ENCODE data around the gene GGT1. TPM values are rescaled to one million over a fixed set of nuclear protein-coding genes. Genes with fewer than 3 reads are reported as not detected.
"Not testable (repeated sequence)": the region's sequence is repeated elsewhere in the genome, so short reads cannot be mapped to it uniquely, and the experiment has no call there.

Gene GGT1
- total and polyA plus RNA-seq, 2 donors (not counting 3 experiments of a cell fraction or from before 2014, with no cell fraction given) = 1.8 to 2.0 TPM

- H2AFZ ChIP-seq (ENCODE audit: low read depth, low read length) = no peak overlapping the region
- H3K4me3 ChIP-seq (replicated peaks in 1 of 3; ENCODE audit: insufficient read depth in 1 of 3, low read depth in 1 of 3, low read length in 3 of 3) = no peak overlapping the region
- H3K79me2 ChIP-seq (ENCODE audit: control insufficient read depth, insufficient read depth, low read length) = no peaks in the 10 kb centered on the region
- DNase-seq (ENCODE audit: low read depth, low spot score) (no peak), FAIRE-seq (no peak)
- no peaks in the 10 kb centered on the region for H3K27me3 ChIP-seq (ENCODE audit: control insufficient read depth in 2 of 2, insufficient read depth in 2 of 2, low read length in 2 of 2)
- H3K27ac ChIP-seq (ENCODE audit: insufficient read depth, low read depth, low read length) = no peak overlapping the region
- peaks cover 7% of the 10 kb centered on the region for H3K4me1 ChIP-seq (ENCODE audit: control insufficient read depth, extremely low read depth, insufficient read depth, low read length)
- BruUV-seq (replicated peaks) = no TSS peak
- no peak overlapping the region for H3K4me2 ChIP-seq (ENCODE audit: insufficient read depth, low read length)
- ChIA-PET POLR2A (no interaction called here), CTCF (interaction anchor here (1.4 kb wide), 1 partner anchor 173 kb away, joined by 3 read pairs; no protein-coding TSS in a partner anchor)
- TF ChIP-seq EZH2 (IDR thresholded peaks at IDR 0.05; ENCODE audit: borderline replicate concordance, low read depth, low read length, severe bottlenecking) = no peak
- no peak for TF ChIP-seq JUN (IDR thresholded peaks at IDR 0.05; ENCODE audit: borderline replicate concordance, insufficient read depth, insufficient read length, low read depth)
- no peak for TF ChIP-seq GATA2 (IDR thresholded peaks at IDR 0.05; ENCODE audit: insufficient read depth, insufficient read length, low read depth, low read length)
- TF ChIP-seq MAX (IDR thresholded peaks at IDR 0.05; ENCODE audit: insufficient read depth, insufficient read length) = no peak
- no peak for TF ChIP-seq POLR2AphosphoS5 (IDR thresholded peaks at IDR 0.05; ENCODE audit: insufficient read depth, low read depth, low read length)
- no peak for TF ChIP-seq POLR2A (IDR thresholded peaks at IDR 0.05; ENCODE audit: low read depth, low read length)
- no peak for TF ChIP-seq FOS (IDR thresholded peaks at IDR 0.05; ENCODE audit: borderline replicate concordance, insufficient read depth, low read length)
- no peak for TF ChIP-seq CTCF (IDR thresholded peaks at IDR 0.05; ENCODE audit: extremely low read depth in 1 of 2, insufficient read depth in 1 of 2, low read depth in 1 of 2, low read length in 2 of 2)
- no peak for TF ChIP-seq MYC (IDR thresholded peaks at IDR 0.05; ENCODE audit: low read depth, low read length)
- H3K36me3 ChIP-seq (ENCODE audit: control insufficient read depth in 2 of 2, extremely low read depth in 1 of 2, insufficient read depth in 2 of 2, low read length in 2 of 2) = no peaks in the 10 kb centered on the region
- H3K9ac ChIP-seq (replicated peaks; ENCODE audit: extremely low read depth, insufficient read depth, low read length) = no peak overlapping the region
- H3K9me1 ChIP-seq (replicated peaks; ENCODE audit: control insufficient read depth, extremely low read depth, insufficient read depth, low read length) = no peaks in the 10 kb centered on the region
- dilution Hi-C loops (cut with MboI; ENCODE audit: extremely low pct_ligation_motif_present, low sequenced_read_pairs) (no loop called here), intact Hi-C loops (cut with micrococcal nuclease) (no loop called here)
- no peaks in the 10 kb centered on the region for H4K20me1 ChIP-seq (replicated peaks; ENCODE audit: control insufficient read depth, extremely low read depth, insufficient read depth, low read length)
- no peaks in the 10 kb centered on the region for H3K9me3 ChIP-seq (replicated peaks; ENCODE audit: control insufficient read depth, insufficient read depth, low read length)
Observed at GRCh38 chr22:24599514-24599913, 3.5 kb upstream of the GGT1 start.

- H3K79me2 ChIP-seq (ENCODE audit: control insufficient read depth, insufficient read depth, low read length); H3K4me3 ChIP-seq (replicated peaks in 1 of 3; ENCODE audit: insufficient read depth in 1 of 3, low read depth in 1 of 3, low read length in 3 of 3); H2AFZ ChIP-seq (ENCODE audit: low read depth, low read length); H3K27ac ChIP-seq (ENCODE audit: insufficient read depth, low read depth, low read length); H3K4me1 ChIP-seq (ENCODE audit: control insufficient read depth, extremely low read depth, insufficient read depth, low read length); H4K20me1 ChIP-seq (replicated peaks; ENCODE audit: control insufficient read depth, extremely low read depth, insufficient read depth, low read length); H3K4me2 ChIP-seq (ENCODE audit: insufficient read depth, low read length); dilution Hi-C loops (cut with MboI; ENCODE audit: extremely low pct_ligation_motif_present, low sequenced_read_pairs); intact Hi-C loops (cut with micrococcal nuclease); FAIRE-seq; H3K9ac ChIP-seq (replicated peaks; ENCODE audit: extremely low read depth, insufficient read depth, low read length); H3K36me3 ChIP-seq (ENCODE audit: control insufficient read depth in 2 of 2, extremely low read depth in 1 of 2, insufficient read depth in 2 of 2, low read length in 2 of 2); H3K9me1 ChIP-seq (replicated peaks; ENCODE audit: control insufficient read depth, extremely low read depth, insufficient read depth, low read length); DNase-seq (ENCODE audit: low read depth, low spot score); POLR2A ChIA-PET; BruUV-seq (replicated peaks); H3K9me3 ChIP-seq (replicated peaks; ENCODE audit: control insufficient read depth, insufficient read depth, low read length); H3K27me3 ChIP-seq (ENCODE audit: control insufficient read depth in 2 of 2, insufficient read depth in 2 of 2, low read length in 2 of 2): not testable (repeated sequence)
- CTCF ChIA-PET = interaction anchor here (1.4 kb wide), 1 partner anchor 172 kb away, joined by 3 read pairs; no protein-coding TSS in a partner anchor
Observed at GRCh38 chr22:24599958-24600715, 2.9 kb upstream of the GGT1 start.
